H1 (cell line): ENCODE data around the gene SHH. TPM values are rescaled to one million over a fixed set of nuclear protein-coding genes. Genes with fewer than 3 reads are reported as not detected.

Experiments
- POLR2AphosphoS5 ChIP-seq: IDR thresholded peaks from 2 replicates; pipeline ENCODE4 v1.6.1; 2011; ENCODE audit warnings: low read depth, low read length
- polyA plus RNA-seq, 7 experiments: library from polyadenylated mRNA; depleted of rRNA in 3 of 7; stranded (reverse) in 5 of 7; unstranded in 2 of 7; fragments of >200 nt in 5 of 7; fragments of 200-250 nt in 2 of 7; gene quantifications; 1 replicate in 5 of 7; 2 replicates in 1 of 7; 4 replicates in 1 of 7; pipeline versions ENCODE4 v1.2.1 to v1.2.3, GENCODE V29; 2011 to 2013; ENCODE audit warnings: missing spikeins in 2 of 7, mixed read lengths in 2 of 7
- total RNA-seq: library from RNA; stranded (reverse); fragmentation: NEBNext Ultra II Directional; extraction: Animal tissue kit (Norgen Biotek cat#: 25700); gene quantifications from 2 replicates; pipeline ENCODE4 v1.2.1, GENCODE V29; 2021

SHH gene
- total and polyA plus RNA-seq, 2 of the 8 experiments (the other 6 are each of a cell fraction or from before 2014, with no cell fraction given) = not detected

DNA sequence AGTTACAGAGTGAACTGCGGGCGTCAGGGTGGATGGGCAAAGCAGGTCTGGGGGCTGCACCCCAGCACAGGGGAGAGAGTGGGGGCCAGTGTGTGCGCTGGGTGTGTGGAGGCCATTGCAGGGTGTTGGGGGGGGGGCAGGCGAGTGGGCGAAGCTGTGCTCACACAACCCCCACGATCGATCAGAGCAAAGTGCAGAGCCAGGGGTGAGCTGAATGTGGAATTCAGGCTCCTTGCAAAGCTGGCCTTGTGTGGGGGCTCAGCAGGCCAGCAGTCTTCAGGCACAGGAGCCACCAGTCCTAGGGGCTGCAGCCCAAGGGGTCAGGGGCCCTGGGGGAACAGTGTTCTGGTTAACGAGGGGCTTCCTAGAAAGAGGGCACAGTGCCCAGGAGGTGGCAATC is 862 bp upstream of the SHH start (continued):
- no peak for TF ChIP-seq POLR2AphosphoS5
- TF ChIP-seq, all 59 proteins: peak for 0
